A673 (cell line): ENCODE data around the gene CCDC102A. TPM values are rescaled to one million over a fixed set of nuclear protein-coding genes. Genes with fewer than 3 reads are reported as not detected.

Experiments
- BruUV-seq: library from RNA; stranded (reverse); fragments of 400-500 nt; replicated peaks from 2 replicates; lab custom pipeline; 2021; lab: Mats Ljungman, UMichigan
- CTCF ChIA-PET: fragments of 300-600 bp; sonication (Branson Sonifier 250); formaldehyde crosslinking; loops from one replicate; lab custom pipeline; 2022; ENCODE audit warnings: antibody characterized with exemption; lab: Charles Lee
- POLR2A ChIA-PET: fragments of 300-600 bp; sonication (Branson Sonifier 250); formaldehyde crosslinking; loops from one replicate; lab custom pipeline; 2022; ENCODE audit warnings: antibody characterized with exemption; ENCODE audit not compliant: low non-redundant PET; lab: Charles Lee
- DNase-seq: peaks from one replicate; pipeline ENCODE4 v3.0.0-alpha.2; 2015; ENCODE audit warnings: low spot score
- H3K27ac ChIP-seq: fragments of 200-600 bp; sonication (generic); 2 replicates; pipeline ENCODE4 v1.5.1; 2016; ENCODE audit warnings: mixed run types, low read depth, mild to moderate bottlenecking, mixed read lengths, antibody characterized with exemption, low read length; ENCODE audit not compliant: poor library complexity, severe bottlenecking
- H3K27me3 ChIP-seq: fragments of 200-600 bp; sonication (generic); replicated peaks from 2 replicates; pipeline ENCODE4 v1.6.1; 2017; ENCODE audit warnings: mixed run types, low read depth, mild to moderate bottlenecking, mixed read lengths, antibody characterized with exemption, low read length; ENCODE audit not compliant: insufficient read depth, poor library complexity
- H3K36me3 ChIP-seq: fragments of 200-600 bp; sonication (generic); 2 replicates; pipeline ENCODE4 v1.6.1; 2016; ENCODE audit warnings: mixed run types, mild to moderate bottlenecking, mixed read lengths, antibody characterized with exemption, low read length; ENCODE audit not compliant: insufficient read depth, poor library complexity, severe bottlenecking
- H3K4me1 ChIP-seq: fragments of 200-600 bp; sonication (generic); 2 replicates; pipeline ENCODE4 v1.6.1; 2017; ENCODE audit warnings: mixed run types, mild to moderate bottlenecking, mixed read lengths, antibody characterized with exemption, low read length; ENCODE audit not compliant: insufficient read depth, poor library complexity, severe bottlenecking
- H3K4me3 ChIP-seq: fragments of 200-600 bp; sonication (generic); 2 replicates; pipeline ENCODE4 v1.5.1; 2016; ENCODE audit warnings: low read depth, mixed run types, mild to moderate bottlenecking, mixed read lengths, low read length; ENCODE audit not compliant: poor library complexity, severe bottlenecking
- H3K9me3 ChIP-seq: fragments of 200-600 bp; sonication (generic); 2 replicates; pipeline ENCODE4 v1.6.1; 2016; ENCODE audit warnings: mixed run types, low read depth, mild to moderate bottlenecking, mixed read lengths, antibody characterized with exemption, low read length; ENCODE audit not compliant: poor library complexity, severe bottlenecking
- CTCF ChIP-seq: fragments of 300-800, 200-600 bp; sonication (generic); conservative IDR thresholded peaks from 2 replicates; pipeline ENCODE4 v1.5.1; 2017; ENCODE audit warnings: low read depth, mild to moderate bottlenecking, antibody characterized with exemption, low read length, moderate library complexity, mixed read lengths
- EZH2 ChIP-seq: fragments of 200-600 bp; sonication (generic); IDR thresholded peaks from 2 replicates; pipeline ENCODE4 v1.6.1; 2017; ENCODE audit warnings: borderline replicate concordance, low read depth, mild to moderate bottlenecking, mixed read lengths, antibody characterized with exemption, low read length; ENCODE audit not compliant: poor library complexity, severe bottlenecking
- intact Hi-C: fragments of 100-400 bp; cut with micrococcal nuclease; formaldehyde crosslinking; loops from one replicate; pipeline ENCODE4 v1.10.0; 2022; ENCODE audit not compliant: unreplicated experiment
- total RNA-seq: library from RNA; stranded (reverse); gene quantifications from 2 replicates; pipeline ENCODE4 v1.2.3, GENCODE V29; 2021

Gene CCDC102A
- total RNA-seq, 1 experiment from 2014 or later: 10.3 TPM

- no peak for TF ChIP-seq CTCF
- H3K4me1 ChIP-seq: no peaks in the 10 kb centered on the region
- no peaks in the 10 kb centered on the region for H3K9me3 ChIP-seq
- H3K27me3 ChIP-seq: no peaks in the 10 kb centered on the region
- intact Hi-C loops: no loop called here
- BruUV-seq: no TSS peak
- H3K36me3 ChIP-seq: no peaks in the 10 kb centered on the region
- no peak for DNase-seq
- POLR2A ChIA-PET: no interaction called here
- no peak overlapping the region for H3K27ac ChIP-seq
- no peak overlapping the region for H3K4me3 ChIP-seq
- CTCF ChIA-PET: no interaction called here
Measured at GRCh38 chr16:57503366-57503765, 33.0 kb downstream of the CCDC102A start.

GRCh38 chr16:57502048-57502775 lies 34.2 kb downstream of the CCDC102A start:
- POLR2A ChIA-PET: no interaction called here
- H3K4me1 ChIP-seq: no peaks in the 10 kb centered on the region
- no peak overlapping the region for H3K27ac ChIP-seq
- TF ChIP-seq EZH2: no peak
- TF ChIP-seq CTCF: no peak
- CTCF ChIA-PET: no interaction called here
- no peaks in the 10 kb centered on the region for H3K9me3 ChIP-seq
- intact Hi-C loops: no loop called here
- H3K4me3 ChIP-seq: no peak overlapping the region
- no peak for DNase-seq
- H3K27me3 ChIP-seq: no peaks in the 10 kb centered on the region
- no TSS peak for BruUV-seq
- no peaks in the 10 kb centered on the region for H3K36me3 ChIP-seq

- TF ChIP-seq CTCF: no peak
- no peak for TF ChIP-seq EZH2
- no peak overlapping the region for H3K27ac ChIP-seq
- no peaks in the 10 kb centered on the region for H3K36me3 ChIP-seq
- H3K4me1 ChIP-seq: no peaks in the 10 kb centered on the region
- intact Hi-C loops: no loop called here
- DNase-seq: no peak
- H3K4me3 ChIP-seq: no peak overlapping the region
- ChIA-PET POLR2A (no interaction called here), CTCF (no interaction called here)
- no TSS peak for BruUV-seq
- no peaks in the 10 kb centered on the region for H3K27me3 ChIP-seq
- no peaks in the 10 kb centered on the region for H3K9me3 ChIP-seq
Measured at GRCh38 chr16:57501492-57501891, 34.9 kb downstream of the CCDC102A start.
